Measurements from ENCODE around the gene VWCE.
"Not testable (repeated sequence)": the region's sequence is repeated elsewhere in the genome, so short reads cannot be mapped to it uniquely, and the experiment has no call there.

Gene VWCE

GRCh38 chr11:61252332-61252731, 42.8 kb downstream of the VWCE start:
- not testable (repeated sequence) for DNase-seq (ENCODE audit: low read depth)

GRCh38 chr11:61250796-61251765, 44.0 kb downstream of the VWCE start:
- not testable (repeated sequence) for DNase-seq (ENCODE audit: low read depth)

- not testable (repeated sequence) for DNase-seq (ENCODE audit: low read depth)
Measured at GRCh38 chr11:61249201-61249600, 45.9 kb downstream of the VWCE start.

- DNase-seq (ENCODE audit: low read depth) = not testable (repeated sequence)
Measured at GRCh38 chr11:61248071-61248470, 47.0 kb downstream of the VWCE start.

- DNase-seq (ENCODE audit: low read depth) = not testable (repeated sequence)
Measured at GRCh38 chr11:61245284-61245964, 49.7 kb downstream of the VWCE start.

GRCh38 chr11:61241526-61241925, 53.6 kb downstream of the VWCE start:
- not testable (repeated sequence) for DNase-seq (ENCODE audit: low read depth)

- DNase-seq (ENCODE audit: low read depth) = not testable (repeated sequence)
Measured at GRCh38 chr11:61240875-61241274, 54.2 kb downstream of the VWCE start, which contains the start of gene PGA5. Gene PGA5, plus strand, starts transcription at chr11:61241175. Its CDS starts 52 bp downstream, at chr11:61241227.

- not testable (repeated sequence) for DNase-seq (ENCODE audit: low read depth)
Measured at GRCh38 chr11:61240288-61240687, 54.8 kb downstream of the VWCE start.

- not testable (repeated sequence) for DNase-seq (ENCODE audit: low read depth)
Measured at GRCh38 chr11:61237130-61237529, 58.0 kb downstream of the VWCE start.

- not testable (repeated sequence) for DNase-seq (ENCODE audit: low read depth)
Measured at GRCh38 chr11:61232548-61233145, 62.5 kb downstream of the VWCE start.

GRCh38 chr11:61231585-61231984, 63.5 kb downstream of the VWCE start:
- DNase-seq (ENCODE audit: low read depth) = not testable (repeated sequence)

- not testable (repeated sequence) for DNase-seq (ENCODE audit: low read depth)
Measured at GRCh38 chr11:61231033-61231432, 64.1 kb downstream of the VWCE start.

- not testable (repeated sequence) for DNase-seq (ENCODE audit: low read depth)
Measured at GRCh38 chr11:61229458-61229857, 65.7 kb downstream of the VWCE start.

GRCh38 chr11:61226457-61227137, 68.5 kb downstream of the VWCE start:
- not testable (repeated sequence) for DNase-seq (ENCODE audit: low read depth)

GRCh38 chr11:61222692-61223091, 72.4 kb downstream of the VWCE start:
- not testable (repeated sequence) for DNase-seq (ENCODE audit: low read depth)

GRCh38 chr11:61222047-61222446, 73.1 kb downstream of the VWCE start, which contains the start of gene PGA4:
Gene PGA4, plus strand, starts transcription at chr11:61222347. Its CDS starts 54 bp downstream, at chr11:61222401.
- not testable (repeated sequence) for DNase-seq (ENCODE audit: low read depth)

- not testable (repeated sequence) for DNase-seq (ENCODE audit: low read depth)
Measured at GRCh38 chr11:61219016-61219415, 76.1 kb downstream of the VWCE start.

- DNase-seq (ENCODE audit: low read depth) = not testable (repeated sequence)
Measured at GRCh38 chr11:61218306-61218705, 76.8 kb downstream of the VWCE start.

- not testable (repeated sequence) for DNase-seq (ENCODE audit: low read depth)
Measured at GRCh38 chr11:61213711-61214324, 81.3 kb downstream of the VWCE start.

- not testable (repeated sequence) for DNase-seq (ENCODE audit: low read depth)
Measured at GRCh38 chr11:61212202-61212601, 82.9 kb downstream of the VWCE start.

Data from stimulated activated CD8-positive, alpha-beta memory T cell treated with anti-CD3 and anti-CD28 coated beads, Interleukin-4, amount 100 ng/mL, for 24 hours (primary cell).